ENCODE measurements around the gene SWT1.

The SWT1 gene

GRCh38 chr1:185328255-185328654 is 171.3 kb downstream of the SWT1 start:
- Histone ChIP-seq H3K36me3 (ENCODE audit: insufficient read depth, low read length) (no peaks in the 10 kb centered on the region; the same call in 1 of the 2 replicates), H3K79me2 (ENCODE audit: insufficient read depth, low read length) (no peaks in the 10 kb centered on the region), H3F3A (ENCODE audit: insufficient read depth, low read length) (no peaks in the 10 kb centered on the region), H3K4me3 (ENCODE audit: low read depth, low read length, poor library complexity, severe bottlenecking) (no peak overlapping the region), H3K9me2 (ENCODE audit: low read depth, low read length) (no peaks in the 10 kb centered on the region), H3K27ac (ENCODE audit: low read depth, low read length, poor library complexity, severe bottlenecking) (no peak overlapping the region), H3K4me1 (ENCODE audit: insufficient read depth, low read length, severe bottlenecking) (no peaks in the 10 kb centered on the region), H3K4me2 (ENCODE audit: low read length) (no peak overlapping the region), H4K20me1 (ENCODE audit: insufficient read depth, low read length) (no peaks in the 10 kb centered on the region), H3K9ac (ENCODE audit: low read length) (no peak overlapping the region), H2AFZ (ENCODE audit: low read length) (no peak overlapping the region), H3K27me3 (ENCODE audit: insufficient read depth, low read length) (no peaks in the 10 kb centered on the region), H3K9me3 (ENCODE audit: low read length) (no peaks in the 10 kb centered on the region)
- no peak for TF ChIP-seq CTCF (IDR thresholded peaks at IDR 0.05; ENCODE audit: low read length)
- TF ChIP-seq EZH2 (IDR thresholded peaks at IDR 0.05; ENCODE audit: borderline replicate concordance, low read length), result no peak

DNA sequence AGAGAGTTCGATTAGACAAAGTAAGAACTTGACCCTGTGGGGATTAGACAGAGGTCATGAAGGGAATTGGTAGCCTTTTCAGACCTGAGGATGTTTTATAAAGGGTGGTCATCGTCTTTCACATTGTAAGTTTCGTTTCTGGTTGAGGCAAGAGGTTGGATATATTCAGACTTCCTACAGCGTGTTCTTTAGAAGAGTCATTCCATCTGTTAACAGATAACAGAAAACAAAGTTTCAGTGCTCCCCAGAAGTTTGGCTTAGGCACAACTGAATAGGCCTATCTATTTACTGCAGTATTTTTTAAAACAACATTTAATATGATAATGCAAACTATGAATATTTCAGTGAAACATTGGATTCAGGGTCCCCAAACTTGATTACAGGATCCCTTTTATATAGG is 177.2 kb downstream of the SWT1 start:
- Histone ChIP-seq H3K9me3 (ENCODE audit: low read length) (no peaks in the 10 kb centered on the region), H3F3A (ENCODE audit: insufficient read depth, low read length) (no peaks in the 10 kb centered on the region), H3K9ac (ENCODE audit: low read length) (no peak overlapping the region), H4K20me1 (ENCODE audit: insufficient read depth, low read length) (no peaks in the 10 kb centered on the region), H2AFZ (ENCODE audit: low read length) (no peak overlapping the region), H3K27ac (ENCODE audit: low read depth, low read length, poor library complexity, severe bottlenecking) (no peak overlapping the region), H3K9me2 (ENCODE audit: low read depth, low read length) (no peaks in the 10 kb centered on the region), H3K4me3 (ENCODE audit: low read depth, low read length, poor library complexity, severe bottlenecking) (no peak overlapping the region), H3K4me2 (ENCODE audit: low read length) (no peak overlapping the region), H3K79me2 (ENCODE audit: insufficient read depth, low read length) (no peaks in the 10 kb centered on the region), H3K27me3 (ENCODE audit: insufficient read depth, low read length) (no peaks in the 10 kb centered on the region), H3K36me3 (ENCODE audit: insufficient read depth, low read length) (no peaks in the 10 kb centered on the region), H3K4me1 (ENCODE audit: insufficient read depth, low read length, severe bottlenecking) (peaks cover 7% of the 10 kb centered on the region)
- TF ChIP-seq EZH2 (IDR thresholded peaks at IDR 0.05; ENCODE audit: borderline replicate concordance, low read length), result no peak
- no peak for TF ChIP-seq CTCF (IDR thresholded peaks at IDR 0.05; ENCODE audit: low read length)

- Histone ChIP-seq H4K20me1 (ENCODE audit: insufficient read depth, low read length) (no peaks in the 10 kb centered on the region), H3K27me3 (ENCODE audit: insufficient read depth, low read length) (no peaks in the 10 kb centered on the region), H3K27ac (ENCODE audit: low read depth, low read length, poor library complexity, severe bottlenecking) (no peak overlapping the region), H3K9me3 (ENCODE audit: low read length) (no peaks in the 10 kb centered on the region), H3K9me2 (ENCODE audit: low read depth, low read length) (no peaks in the 10 kb centered on the region), H3K4me3 (ENCODE audit: low read depth, low read length, poor library complexity, severe bottlenecking) (no peak overlapping the region), H2AFZ (ENCODE audit: low read length) (no peak overlapping the region), H3K79me2 (ENCODE audit: insufficient read depth, low read length) (no peaks in the 10 kb centered on the region), H3K4me2 (ENCODE audit: low read length) (no peak overlapping the region), H3F3A (ENCODE audit: insufficient read depth, low read length) (no peaks in the 10 kb centered on the region), H3K36me3 (ENCODE audit: insufficient read depth, low read length) (no peaks in the 10 kb centered on the region), H3K9ac (ENCODE audit: low read length) (no peak overlapping the region), H3K4me1 (ENCODE audit: insufficient read depth, low read length, severe bottlenecking) (peaks cover 14% of the 10 kb centered on the region)
- no peak for TF ChIP-seq CTCF (IDR thresholded peaks at IDR 0.05; ENCODE audit: low read length)
- TF ChIP-seq EZH2 (IDR thresholded peaks at IDR 0.05; ENCODE audit: borderline replicate concordance, low read length), result no peak
Measured at GRCh38 chr1:185337246-185337645, 180.3 kb downstream of the SWT1 start.
